Activated CD4-positive, alpha-beta T cell treated with anti-CD3 and anti-CD28 coated beads for 4 hours (primary cell): Measurements from ENCODE around the gene PCIF1.
"Not testable (repeated sequence)": the region's sequence is repeated elsewhere in the genome, so short reads cannot be mapped to it uniquely, and the experiment has no call there.

ENCODE experiments used
- DNase-seq, 2 donors: peaks; one replicate each; pipeline ENCODE4 v3.0.0-alpha.2; 2020

The PCIF1 gene

DNA sequence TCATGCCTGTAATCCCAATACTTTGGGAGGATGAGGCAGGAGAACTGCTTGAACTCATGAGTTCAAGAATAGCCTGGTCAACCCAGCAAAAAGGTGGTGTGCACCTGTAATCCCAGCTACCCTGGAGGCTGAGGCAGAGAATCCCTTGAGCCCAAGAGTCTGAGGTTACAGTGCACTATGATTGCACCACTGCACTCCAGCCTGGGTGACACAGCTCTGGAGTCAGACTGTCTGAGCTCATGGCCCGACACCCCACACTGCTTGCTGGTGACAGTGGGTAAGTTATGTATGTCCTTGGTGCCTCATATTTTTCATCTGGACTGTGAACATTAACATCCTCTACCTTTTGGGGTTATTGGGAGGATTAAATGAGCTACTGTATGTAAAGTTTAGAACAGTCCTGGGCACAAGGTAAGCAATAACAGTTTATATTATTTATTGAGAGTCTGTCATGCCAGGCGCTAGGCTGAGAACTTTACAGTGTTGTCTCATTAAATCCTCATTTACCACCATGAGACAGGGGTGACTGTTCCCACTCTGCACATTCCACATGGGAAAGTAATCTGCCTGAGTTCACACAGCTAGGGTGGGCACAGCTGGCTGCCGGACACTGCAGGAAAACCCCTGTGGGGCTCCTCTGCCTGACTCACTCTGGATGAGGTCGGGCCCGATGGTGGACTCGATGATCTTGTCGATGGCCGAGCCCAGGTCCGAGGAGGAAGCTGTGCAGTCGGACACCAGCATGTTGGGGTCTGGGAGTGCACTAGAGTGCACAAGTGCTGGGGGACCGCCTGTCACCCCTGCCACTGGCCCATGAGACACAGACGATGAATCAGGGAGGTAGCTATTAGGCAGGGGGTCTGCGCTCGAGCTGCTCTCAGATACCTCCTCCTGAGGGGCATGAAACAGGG lies 34.6 kb downstream of the PCIF1 start:
- DNase-seq, result no peak

DNA sequence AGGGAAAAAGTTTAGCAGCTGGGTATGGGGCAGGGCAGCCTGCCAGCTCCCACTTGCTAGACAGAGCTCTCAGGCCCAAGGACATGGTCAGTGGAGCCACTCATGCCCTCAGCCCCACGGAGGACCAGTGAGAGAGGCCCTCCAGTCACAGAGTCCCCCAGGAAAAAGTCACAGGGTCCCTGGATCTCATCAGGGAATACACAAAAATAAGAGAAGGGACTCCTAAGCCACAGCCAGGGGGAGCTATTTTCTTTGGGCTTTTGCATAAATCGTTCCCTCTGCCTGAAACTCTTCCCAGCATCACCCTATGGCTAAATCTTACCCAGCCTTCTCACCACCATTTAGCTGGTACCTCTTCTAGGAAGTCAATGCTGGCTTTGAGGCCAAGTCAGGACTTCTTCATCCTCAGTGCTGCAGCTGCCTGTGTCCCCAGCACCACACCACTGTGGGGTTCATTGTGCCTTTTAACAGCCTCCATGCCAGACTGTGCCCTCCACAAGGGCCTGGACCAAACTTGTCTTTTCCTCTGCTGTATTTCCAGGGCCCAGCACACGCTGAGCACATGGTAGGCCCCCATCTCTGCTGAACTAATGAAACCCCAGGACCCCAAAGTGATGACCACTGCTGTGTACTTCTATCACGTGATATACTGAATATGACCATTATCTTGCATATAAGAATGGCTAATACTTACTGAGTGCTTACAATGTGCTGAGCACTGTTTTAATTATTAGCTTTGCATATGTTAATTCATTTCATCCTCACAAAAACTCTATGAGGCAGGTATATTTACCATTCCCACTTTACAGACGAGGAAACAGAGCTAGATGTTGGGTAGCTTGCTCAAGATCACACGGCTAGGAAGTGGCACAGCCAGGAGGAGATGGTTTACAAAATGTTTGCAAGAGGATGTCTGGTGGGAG lies 35.5 kb downstream of the PCIF1 start:
- peak in 1 of 2 donors; percentile 28 for DNase-seq

DNA sequence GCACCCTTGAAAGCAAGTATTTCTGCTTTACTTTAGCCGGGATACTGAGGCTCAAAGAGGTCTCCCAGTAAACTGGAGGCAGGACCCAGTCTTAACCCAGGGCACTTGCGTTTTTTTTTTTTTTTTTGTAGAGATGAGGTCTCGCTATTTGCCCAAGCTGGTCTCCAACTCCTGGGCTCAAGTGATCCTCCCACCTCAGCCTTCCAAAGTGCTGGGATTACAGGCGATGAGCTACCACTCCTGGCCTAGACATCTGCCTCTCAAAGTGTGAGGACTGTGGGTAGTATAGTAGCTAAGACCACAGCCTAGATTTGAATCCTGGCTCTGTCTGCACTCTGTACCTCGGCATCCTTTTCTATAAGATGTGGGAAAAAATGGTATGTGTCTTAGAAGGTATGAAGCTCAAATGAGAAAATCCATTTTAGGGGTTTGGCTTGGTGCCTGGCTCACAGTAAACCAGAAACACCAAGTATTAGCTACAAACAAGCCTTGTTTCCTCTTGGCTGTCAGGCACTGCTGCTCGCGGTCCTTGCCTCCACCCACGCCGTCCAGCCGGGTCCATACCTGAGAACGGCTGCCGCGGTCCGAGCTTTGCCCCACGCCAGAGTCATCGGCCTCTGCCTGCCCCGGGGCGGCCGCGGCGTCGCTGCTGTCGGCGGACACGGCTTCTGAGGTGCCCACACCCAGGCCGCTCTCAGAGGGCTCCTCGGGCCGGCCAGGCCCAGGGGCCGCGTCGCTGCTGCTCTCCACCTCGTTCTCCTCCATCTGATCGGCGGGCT lies 36.4 kb downstream of the PCIF1 start:
- DNase-seq, result no peak

DNA sequence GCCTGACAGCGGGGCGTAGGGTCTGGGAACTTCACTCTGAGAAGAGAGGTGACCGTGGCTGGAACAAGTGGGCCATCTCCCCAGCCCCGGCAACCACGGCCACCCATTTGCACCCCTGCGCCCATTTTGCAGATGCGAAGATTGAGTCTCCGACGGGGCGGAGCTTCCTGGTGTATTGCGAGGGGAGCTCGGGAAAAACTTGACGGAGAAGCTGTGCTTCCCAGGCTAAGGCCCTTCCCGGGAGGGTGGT lies 36.9 kb downstream of the PCIF1 start:
- no peak for DNase-seq

DNA sequence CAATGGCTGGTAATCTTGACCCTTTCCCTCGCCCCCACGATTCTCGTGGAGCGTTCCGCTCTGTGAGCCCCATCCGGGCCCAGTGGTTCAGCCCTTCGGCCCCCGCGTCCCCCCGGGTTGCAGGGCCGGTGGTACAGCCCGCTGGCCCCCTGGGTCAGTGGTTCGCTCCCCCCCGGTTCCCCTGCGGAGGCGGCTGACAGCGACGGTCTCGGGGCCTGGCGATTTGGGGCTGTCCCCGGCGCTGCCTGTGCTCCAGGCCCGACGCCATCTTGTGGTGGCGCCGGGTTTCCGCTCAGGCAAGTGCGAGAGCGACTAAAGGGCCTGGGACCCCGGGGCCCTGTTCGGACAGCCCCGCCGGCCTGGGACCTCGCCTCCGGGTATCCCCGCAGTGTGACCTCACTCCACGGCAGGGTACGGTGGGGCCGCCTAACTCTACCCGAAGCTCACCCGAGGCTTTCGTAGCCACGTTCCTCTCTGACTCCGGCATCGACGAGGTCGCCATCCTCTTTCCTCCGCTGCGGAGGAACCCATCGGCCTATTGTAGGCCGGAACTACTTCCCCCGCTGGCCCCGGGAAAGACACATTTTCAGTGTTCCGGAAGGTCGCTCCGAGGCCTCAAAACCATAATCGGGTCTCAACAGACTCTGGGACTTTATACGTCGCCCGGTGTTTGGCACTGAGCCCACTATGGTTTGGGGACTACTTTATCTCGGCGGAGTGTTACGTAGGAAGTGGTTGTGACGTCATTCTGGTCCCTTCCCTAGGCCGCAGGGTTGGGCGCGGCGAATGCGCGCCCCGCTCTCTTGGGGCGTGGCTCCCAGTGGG lies 37.4 kb downstream of the PCIF1 start, which contains the start of gene ZNF335:
ZNF335 (minus strand) TSS at position 529 of the 825 bp plus-strand sequence. CDS start 793 bp downstream, outside the sequence.
- DNase-seq, result peak; percentile 94 to 95

DNA sequence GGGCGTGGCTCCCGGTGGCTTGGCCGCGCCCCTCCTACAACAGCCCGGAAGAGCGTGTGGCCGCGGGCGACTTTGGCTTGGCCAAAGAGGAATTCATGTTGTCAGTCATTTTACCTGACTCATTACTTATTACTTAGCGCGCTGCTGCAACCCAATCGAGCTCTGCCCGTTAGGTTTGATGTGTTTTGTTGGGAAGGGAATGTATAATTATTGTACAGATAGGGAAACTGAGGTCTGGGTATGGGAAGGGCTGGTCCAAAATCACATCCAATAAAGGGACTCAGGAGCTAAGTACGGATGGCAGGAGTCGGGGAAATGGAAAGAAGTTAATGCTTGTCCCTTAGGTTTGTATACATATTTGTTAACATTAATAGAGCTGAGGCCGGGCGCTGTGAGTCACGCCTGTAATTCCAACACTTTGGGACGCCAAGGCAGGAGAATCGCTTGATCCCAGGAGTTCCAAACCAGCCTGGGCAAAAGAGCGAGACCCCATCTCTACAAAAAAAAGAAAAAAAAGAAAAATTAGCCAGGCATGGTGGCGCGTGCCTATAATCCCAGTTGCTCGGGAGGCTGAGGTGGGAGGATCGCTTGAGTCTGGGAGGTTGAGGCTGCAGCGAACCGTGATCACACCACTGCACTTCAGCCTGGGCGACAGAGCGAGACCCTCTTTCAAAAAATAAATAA lies 38.2 kb downstream of the PCIF1 start:
- no peak for DNase-seq

- no peak for DNase-seq
These were observed 40.5 kb downstream of the PCIF1 start for GRCh38 chr20:45974896-45975565.

GRCh38 chr20:45975686-45976085 lies 41.2 kb downstream of the PCIF1 start:
- no peak for DNase-seq

GRCh38 chr20:45976086-45976485 lies 41.6 kb downstream of the PCIF1 start:
- no peak for DNase-seq

- no peak for DNase-seq
These were observed 46.8 kb downstream of the PCIF1 start for GRCh38 chr20:45981261-45981660.

DNA sequence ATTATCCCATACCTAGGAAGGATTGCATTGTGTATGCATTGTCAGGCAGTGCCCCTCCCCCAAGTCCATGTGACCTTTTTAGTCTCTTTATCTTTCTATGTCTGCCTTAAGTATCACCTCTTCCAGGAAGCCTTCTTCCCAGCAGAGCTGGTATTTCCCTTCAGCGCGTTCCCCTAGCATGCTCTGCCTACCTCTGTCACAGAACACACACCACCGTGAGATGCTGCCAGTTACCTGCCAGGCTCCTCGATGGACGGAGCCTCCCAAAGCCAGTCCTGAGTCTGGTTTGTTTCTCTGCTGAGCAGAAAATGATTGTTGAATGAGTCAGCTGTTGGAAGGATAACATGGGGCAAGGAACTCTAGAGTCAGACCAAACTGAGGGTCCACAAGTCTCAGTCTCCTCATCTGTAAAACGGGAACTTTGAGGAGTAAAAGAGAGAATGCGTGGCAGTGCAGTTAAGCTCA lies 48.8 kb downstream of the PCIF1 start:
- DNase-seq, result no peak

DNA sequence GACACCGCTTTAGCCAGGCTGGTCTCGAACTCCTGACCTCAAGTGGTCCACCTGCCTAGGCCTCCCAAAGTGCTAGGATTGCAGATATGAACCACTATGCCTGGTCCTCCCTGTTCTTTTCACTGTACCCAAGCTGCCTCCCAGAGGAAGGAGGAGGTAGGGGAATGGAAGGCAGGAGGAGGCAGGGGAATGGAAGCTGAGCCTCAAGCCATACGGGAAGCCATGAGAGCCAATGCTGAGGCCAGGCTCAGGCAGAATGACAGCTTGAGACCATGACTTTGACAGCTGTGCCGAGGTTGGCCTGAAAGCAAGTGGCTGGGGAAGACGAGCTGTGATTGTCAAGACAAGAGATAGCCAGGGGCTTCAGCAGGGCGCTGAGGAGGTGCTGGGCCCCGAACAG lies 51.1 kb downstream of the PCIF1 start:
- DNase-seq, result no peak

DNA sequence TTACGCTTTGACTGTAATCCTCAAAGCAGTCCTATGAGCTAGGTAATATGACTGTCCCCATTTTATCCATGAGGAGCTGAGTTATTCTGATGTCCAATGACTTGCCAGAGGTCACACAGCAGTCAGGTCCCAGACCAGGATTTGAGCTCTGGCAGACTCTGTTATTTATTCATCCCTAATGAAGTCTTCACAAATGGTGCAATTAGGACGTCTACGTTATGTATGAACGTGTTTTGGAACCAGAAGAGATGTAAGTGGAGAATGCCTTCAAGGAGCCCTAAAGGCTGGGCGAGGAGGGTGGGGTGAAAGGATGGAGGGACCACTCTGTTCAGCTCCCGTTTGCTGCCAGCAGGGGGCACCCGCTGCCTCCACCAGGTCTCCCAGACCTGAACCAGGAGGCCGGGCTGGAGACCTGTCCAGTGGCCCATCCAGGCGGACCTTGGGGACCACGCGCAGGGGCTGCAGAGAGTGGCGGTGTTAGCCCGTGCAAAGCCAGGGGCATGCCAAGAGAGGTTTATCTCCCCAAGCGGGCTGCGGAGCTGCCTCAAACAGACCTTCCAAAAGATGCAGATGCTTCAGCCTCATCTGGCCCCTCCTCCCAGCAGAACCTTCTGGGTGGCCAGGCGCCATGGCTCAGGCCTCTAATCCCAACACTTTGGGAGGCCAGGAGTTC lies 52.8 kb downstream of the PCIF1 start:
- peak; percentile 72 to 76 for DNase-seq

DNA sequence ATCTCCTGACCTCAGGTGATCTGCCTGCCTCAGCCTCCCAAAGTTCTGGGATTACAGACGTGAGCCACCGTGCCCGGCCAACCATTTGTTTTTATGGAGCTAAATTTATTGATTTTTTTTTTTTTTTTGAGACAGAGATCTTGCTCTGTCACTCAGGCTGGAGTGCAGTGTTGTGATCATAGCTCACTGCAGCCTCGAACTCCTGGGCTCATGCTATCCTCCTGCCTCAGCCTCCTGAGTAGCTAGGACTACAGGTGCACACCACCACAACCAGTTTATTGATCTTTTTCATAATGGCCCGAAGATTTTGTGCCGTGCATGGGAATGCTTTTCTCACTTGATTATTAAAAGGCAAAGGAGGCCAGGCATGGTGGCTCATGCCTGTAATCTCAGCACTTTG lies 54.3 kb downstream of the PCIF1 start:
- not testable (repeated sequence) for DNase-seq

DNA sequence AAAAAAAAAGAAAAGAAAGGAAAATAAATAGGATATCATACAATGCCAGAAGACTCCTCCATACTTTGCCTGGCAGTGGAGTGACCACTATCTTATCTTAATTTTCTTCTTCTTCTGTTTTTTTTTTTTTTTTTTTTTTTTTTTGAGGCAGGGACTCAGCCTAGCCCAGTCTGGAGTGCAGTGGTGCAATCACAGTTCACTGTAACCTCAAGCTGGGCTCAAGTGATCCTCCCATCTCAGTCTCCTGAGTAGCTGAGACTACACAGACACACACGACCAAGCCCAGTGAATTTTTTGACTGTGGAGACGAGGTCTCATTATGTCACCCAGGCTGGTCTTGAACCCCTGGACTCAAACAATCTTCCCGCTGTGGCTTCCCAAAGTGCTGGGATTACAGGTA lies 57.1 kb downstream of the PCIF1 start:
- DNase-seq, result no peak

DNA sequence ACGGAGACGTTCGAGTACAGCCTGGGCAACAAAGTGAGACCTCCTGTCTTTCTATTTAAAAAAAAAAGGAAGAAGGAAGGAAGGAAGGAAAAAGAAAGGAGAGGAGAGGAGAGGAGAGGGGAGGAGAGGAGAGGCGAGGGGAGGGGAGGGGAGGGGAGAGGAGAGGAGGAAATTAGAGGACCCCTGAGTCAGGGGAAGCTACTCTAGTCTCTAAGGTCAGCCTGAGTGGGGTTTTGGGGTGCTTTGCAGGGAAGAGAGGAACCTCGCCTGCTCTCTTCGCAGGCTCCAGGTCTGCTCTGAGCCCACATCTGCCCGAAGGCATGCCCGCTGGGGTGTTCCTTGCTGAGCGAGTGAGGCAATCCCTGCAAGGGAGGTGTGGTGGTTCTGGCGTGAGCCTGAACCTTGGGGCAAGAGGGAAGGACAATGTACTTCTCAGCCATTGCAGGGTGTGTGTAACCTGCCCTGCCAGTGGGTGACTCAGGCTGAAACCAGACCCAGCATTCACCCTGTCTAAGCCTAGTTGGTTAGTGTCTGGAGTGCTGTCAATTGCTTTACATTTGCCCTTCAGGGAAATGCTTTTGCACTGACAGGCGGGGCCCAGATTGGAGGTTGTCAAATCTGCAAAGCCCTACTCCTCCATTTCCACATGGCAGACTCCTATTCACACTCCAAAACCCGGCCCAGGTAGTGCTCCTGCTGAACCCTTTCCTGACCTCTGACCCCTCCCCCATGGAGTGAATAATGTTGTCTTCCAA lies 58.9 kb downstream of the PCIF1 start:
- DNase-seq, result no peak

- no peak for DNase-seq
These were observed 60.4 kb downstream of the PCIF1 start for GRCh38 chr20:45994761-45995493.

- DNase-seq, result not testable (repeated sequence)
These were observed 61.1 kb downstream of the PCIF1 start for GRCh38 chr20:45995495-45996097.
